Measurements from ENCODE around the gene ICA1. TPM values are rescaled to one million over a fixed set of nuclear protein-coding genes. Genes with fewer than 3 reads are reported as not detected.

Gene ICA1
- polyA plus RNA-seq, 1 experiment: not detected

DNA sequence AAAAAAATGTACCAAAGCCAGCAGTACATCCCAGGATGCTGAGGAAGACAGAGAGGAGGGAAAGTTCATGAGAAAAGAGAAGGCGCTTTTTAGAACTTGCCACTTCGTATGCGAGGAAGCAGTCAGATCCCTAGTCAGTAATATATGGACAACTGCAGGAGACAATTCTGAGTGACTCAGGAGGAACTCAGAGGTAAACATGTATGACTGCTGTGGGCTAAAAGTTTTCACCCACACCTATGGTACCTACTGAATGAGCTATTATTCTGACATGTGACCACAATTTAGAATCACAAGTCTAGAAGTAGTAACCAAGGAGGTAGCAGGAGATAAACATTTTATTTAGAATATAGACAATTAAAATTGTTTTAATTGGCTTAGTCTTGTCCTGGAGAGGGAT, 126.5 kb downstream of the ICA1 start:
- ChIA-PET POLR2A (no interaction called here), CTCF (no interaction called here)
- Histone ChIP-seq H3K9me3 (ENCODE audit: control insufficient read depth, insufficient read depth, low read length) (no peaks in the 10 kb centered on the region), H3K4me3 (ENCODE audit: low read depth, low read length) (no peak overlapping the region), H3K27me3 (ENCODE audit: control insufficient read depth, insufficient read depth, low read length) (no peaks in the 10 kb centered on the region), H3K27ac (ENCODE audit: low read depth, low read length) (no peak overlapping the region)
- DNase-seq (ENCODE audit: low read depth, low spot score): no peak
- TF ChIP-seq, protein P1, sequence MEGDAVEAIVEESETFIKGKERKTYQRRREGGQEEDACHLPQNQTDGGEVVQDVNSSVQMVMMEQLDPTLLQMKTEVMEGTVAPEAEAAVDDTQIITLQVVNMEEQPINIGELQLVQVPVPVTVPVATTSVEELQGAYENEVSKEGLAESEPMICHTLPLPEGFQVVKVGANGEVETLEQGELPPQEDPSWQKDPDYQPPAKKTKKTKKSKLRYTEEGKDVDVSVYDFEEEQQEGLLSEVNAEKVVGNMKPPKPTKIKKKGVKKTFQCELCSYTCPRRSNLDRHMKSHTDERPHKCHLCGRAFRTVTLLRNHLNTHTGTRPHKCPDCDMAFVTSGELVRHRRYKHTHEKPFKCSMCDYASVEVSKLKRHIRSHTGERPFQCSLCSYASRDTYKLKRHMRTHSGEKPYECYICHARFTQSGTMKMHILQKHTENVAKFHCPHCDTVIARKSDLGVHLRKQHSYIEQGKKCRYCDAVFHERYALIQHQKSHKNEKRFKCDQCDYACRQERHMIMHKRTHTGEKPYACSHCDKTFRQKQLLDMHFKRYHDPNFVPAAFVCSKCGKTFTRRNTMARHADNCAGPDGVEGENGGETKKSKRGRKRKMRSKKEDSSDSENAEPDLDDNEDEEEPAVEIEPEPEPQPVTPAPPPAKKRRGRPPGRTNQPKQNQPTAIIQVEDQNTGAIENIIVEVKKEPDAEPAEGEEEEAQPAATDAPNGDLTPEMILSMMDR (IDR thresholded peaks at IDR 0.05; ENCODE audit: low read depth, low read length): no peak

DNA sequence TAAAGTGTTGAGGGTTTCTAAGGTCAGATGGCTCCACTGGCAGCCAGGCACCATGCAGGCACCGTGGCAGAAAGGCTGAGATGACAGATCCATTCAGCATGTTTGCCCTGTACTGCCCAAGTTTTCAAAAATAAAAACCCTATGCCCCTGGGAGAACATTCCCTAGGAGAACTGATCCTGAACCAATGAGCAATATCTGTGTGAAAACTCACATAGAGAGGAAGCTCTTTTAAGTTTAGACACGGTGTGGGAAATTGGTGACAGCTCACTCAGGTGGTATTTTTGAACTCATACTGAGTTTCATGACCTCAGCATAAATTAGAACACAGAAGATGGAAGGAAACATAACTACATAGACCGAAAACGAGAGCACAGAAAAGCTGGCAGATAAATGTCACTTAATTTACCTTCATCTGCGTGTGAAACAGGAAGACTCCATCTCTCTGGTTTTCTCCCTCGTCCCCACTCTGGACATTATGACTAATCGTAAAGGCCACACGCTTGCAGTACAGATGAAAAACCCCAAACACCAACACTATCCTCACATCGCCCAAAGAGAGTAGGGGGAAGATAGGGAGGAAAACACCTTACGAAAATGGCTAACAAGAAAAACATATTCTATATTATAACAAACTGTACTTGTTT, 127.8 kb downstream of the ICA1 start:
- DNase-seq (ENCODE audit: low read depth, low spot score): no peak
- no peak overlapping the region for H3K4me3 ChIP-seq (ENCODE audit: low read depth, low read length)
- H3K27me3 ChIP-seq (ENCODE audit: control insufficient read depth, insufficient read depth, low read length): no peaks in the 10 kb centered on the region
- CTCF ChIA-PET: no interaction called here
- H3K27ac ChIP-seq (ENCODE audit: low read depth, low read length): no peak overlapping the region
- TF ChIP-seq, protein P1 (IDR thresholded peaks at IDR 0.05; ENCODE audit: low read depth, low read length): no peak
- H3K9me3 ChIP-seq (ENCODE audit: control insufficient read depth, insufficient read depth, low read length): no peaks in the 10 kb centered on the region; the same call in 1 of the 2 replicates
- POLR2A ChIA-PET: interaction anchor here (0.8 kb wide), 1 partner anchor 1100 kb away, joined by 14 read pairs; no protein-coding TSS in a partner anchor

DNA sequence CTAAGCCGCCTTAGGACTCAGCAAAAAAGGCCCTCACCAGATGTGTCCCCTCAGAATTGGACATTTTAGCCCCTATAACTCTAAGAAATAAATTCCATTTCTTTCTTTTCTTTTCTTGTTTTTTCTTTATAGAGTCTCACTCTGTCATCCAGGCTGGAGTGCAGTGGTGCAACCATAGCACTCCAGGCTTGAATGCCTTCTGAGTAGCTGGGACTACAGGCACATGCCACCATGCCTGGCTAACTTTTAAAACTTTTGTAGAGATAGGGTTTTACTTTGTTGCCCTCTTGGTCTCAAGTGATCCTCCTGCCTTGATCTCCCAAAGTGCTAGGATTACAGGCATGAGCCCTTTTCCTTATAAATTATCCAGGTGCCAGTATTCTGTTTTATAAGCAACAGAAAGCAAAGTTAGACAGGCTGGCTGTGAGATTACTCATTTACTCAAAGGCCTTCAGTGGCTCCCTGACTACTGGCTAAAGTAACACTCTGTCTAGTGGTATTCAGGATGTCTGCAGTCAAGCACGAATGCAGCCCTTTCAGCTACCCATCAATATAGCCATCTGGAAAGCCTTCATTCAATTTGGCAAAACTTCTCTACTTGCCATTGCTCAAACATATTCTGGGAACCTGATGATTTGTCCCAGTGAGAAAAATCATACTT, 128.6 kb downstream of the ICA1 start:
- no peak overlapping the region for H3K4me3 ChIP-seq (ENCODE audit: low read depth, low read length)
- H3K9me3 ChIP-seq (ENCODE audit: control insufficient read depth, insufficient read depth, low read length): no peaks in the 10 kb centered on the region; the same call in 1 of the 2 replicates
- H3K27me3 ChIP-seq (ENCODE audit: control insufficient read depth, insufficient read depth, low read length): no peaks in the 10 kb centered on the region
- ChIA-PET CTCF (no interaction called here), POLR2A (interaction anchor here (0.8 kb wide), 1 partner anchor 1099 kb away, joined by 14 read pairs; no protein-coding TSS in a partner anchor)
- TF ChIP-seq, protein P1 (IDR thresholded peaks at IDR 0.05; ENCODE audit: low read depth, low read length): no peak
- no peak for DNase-seq (ENCODE audit: low read depth, low spot score)
- no peak overlapping the region for H3K27ac ChIP-seq (ENCODE audit: low read depth, low read length)

DNA sequence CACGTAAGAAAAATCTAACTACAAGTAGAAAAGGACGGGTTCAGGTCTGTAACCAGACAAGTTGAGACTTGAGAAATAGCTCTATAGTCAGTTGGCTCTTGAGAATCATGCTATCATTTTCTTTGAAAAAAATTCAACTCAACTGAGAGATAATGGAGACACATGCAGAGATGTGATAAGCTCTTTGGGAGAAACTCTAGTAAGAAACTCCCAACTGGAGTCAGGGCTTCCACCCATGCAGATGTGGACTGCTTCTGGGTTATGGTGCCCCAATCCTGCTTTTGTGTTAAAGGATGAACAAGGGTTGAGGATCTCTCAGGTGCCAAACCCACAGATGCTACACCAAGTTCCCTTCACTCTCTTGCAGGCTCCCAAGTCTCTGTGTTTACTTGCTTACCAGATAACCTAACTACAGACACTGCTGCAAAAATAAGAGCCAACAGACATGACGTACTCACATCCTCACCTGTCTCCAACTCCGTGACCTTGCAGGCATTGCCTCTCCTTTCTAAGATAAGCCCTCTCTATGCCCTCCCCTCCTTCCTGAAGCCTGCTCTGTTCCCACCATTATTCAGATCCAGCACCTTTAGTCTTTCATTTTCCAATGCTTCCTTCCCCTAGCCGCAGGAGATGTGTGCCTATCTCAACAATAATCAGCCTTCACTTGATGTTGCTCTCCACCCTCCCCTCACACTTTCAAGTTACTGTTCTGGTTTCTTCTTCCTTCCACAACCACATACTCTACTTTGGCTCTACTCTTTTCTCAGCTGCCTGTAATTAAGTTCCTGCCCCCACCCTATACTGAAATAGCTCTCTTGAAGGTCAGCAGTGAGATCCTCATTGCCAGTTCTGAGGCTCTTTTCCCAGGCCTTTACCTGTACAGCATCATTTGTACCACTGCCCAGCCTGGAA, 130.0 kb downstream of the ICA1 start:
- no peak for DNase-seq (ENCODE audit: low read depth, low spot score)
- Histone ChIP-seq H3K27me3 (ENCODE audit: control insufficient read depth, insufficient read depth, low read length) (no peaks in the 10 kb centered on the region), H3K4me3 (ENCODE audit: low read depth, low read length) (no peak overlapping the region), H3K9me3 (ENCODE audit: control insufficient read depth, insufficient read depth, low read length) (no peaks in the 10 kb centered on the region; the same call in 1 of the 2 replicates), H3K27ac (ENCODE audit: low read depth, low read length) (no peak overlapping the region)
- ChIA-PET CTCF (interaction anchor here (1.0 kb wide), 1 partner anchor 58 kb away, joined by 4 read pairs; no protein-coding TSS in a partner anchor), POLR2A (no interaction called here)
- TF ChIP-seq, protein P1 (IDR thresholded peaks at IDR 0.05; ENCODE audit: low read depth, low read length): no peak
